Measurements from ENCODE around the gene SMAD9. TPM values are rescaled to one million over a fixed set of nuclear protein-coding genes. Genes with fewer than 3 reads are reported as not detected.
A peak's percentile ranks its signal among the peaks of the same experiment; 100 is the strongest.

The SMAD9 gene
- total RNA-seq, 1 experiment from 2014 or later: 1.1 TPM

- no peaks in the 10 kb centered on the region for H3K27me3 Mint-ChIP-seq (ENCODE audit: low read depth)
- H3K23me2 ChIP-seq (ENCODE audit: insufficient read length, low read depth, low read length, poor library complexity, severe bottlenecking): no peaks in the 10 kb centered on the region
- H3K9me3 Mint-ChIP-seq: no peaks in the 10 kb centered on the region
- H4K5ac ChIP-seq (ENCODE audit: insufficient read length, low read depth, low read length): no peak overlapping the region
- no peak overlapping the region for H3K27ac ChIP-seq (ENCODE audit: insufficient read length, low read depth, low read length)
- no peak overlapping the region for H3K9ac ChIP-seq (ENCODE audit: extremely low read depth, insufficient read length, low read length)
- H3K79me2 ChIP-seq (ENCODE audit: insufficient read depth, low read length): no peaks in the 10 kb centered on the region
- no peaks in the 10 kb centered on the region for H3K79me1 ChIP-seq (ENCODE audit: insufficient read depth, low read depth, low read length, poor library complexity, severe bottlenecking)
- H3K4me1 ChIP-seq (ENCODE audit: insufficient read depth, low read length): no peaks in the 10 kb centered on the region
- H4K91ac ChIP-seq (ENCODE audit: insufficient read length, low read depth, low read length): no peak overlapping the region
- no peak for DNase-seq
- H2BK12ac ChIP-seq (ENCODE audit: insufficient read length, low read depth, low read length): no peak overlapping the region
- H3K36me3 Mint-ChIP-seq (ENCODE audit: insufficient read depth in 1 of 3, low read depth in 3 of 3): peaks cover 0 to 10% (median 3%) of the 10 kb centered on the region in 3 experiments; a peak in 3 of 7 replicates
- peak overlapping the region in 2 of 3 experiments; percentile 4 to 60; a peak in 2 of 7 replicates for H3K27ac Mint-ChIP-seq
- H2AFZ ChIP-seq (ENCODE audit: low read length): no peak overlapping the region
- H3K4me2 ChIP-seq (ENCODE audit: insufficient read depth, insufficient read length, low read length): no peak overlapping the region
- H3K18ac ChIP-seq (ENCODE audit: insufficient read length, low read depth, low read length): no peak overlapping the region
- H2AK5ac ChIP-seq (ENCODE audit: insufficient read length, low read length): no peak overlapping the region
- no peaks in the 10 kb centered on the region; a peak in 1 of 4 replicates for H3K4me1 Mint-ChIP-seq
- no peak for TF ChIP-seq CTCF (conservative IDR thresholded peaks at IDR 0.05)
- no peaks in the 10 kb centered on the region for H3K27me3 ChIP-seq (ENCODE audit: insufficient read depth, low read length)
- no peak overlapping the region for H2BK120ac ChIP-seq (ENCODE audit: low read depth, low read length, poor library complexity, severe bottlenecking)
- H4K8ac ChIP-seq (replicated peaks; ENCODE audit: insufficient read length, low read depth, low read length): no peak overlapping the region
- H3K9me3 ChIP-seq (ENCODE audit: control insufficient read depth, low read depth, low read length): no peaks in the 10 kb centered on the region
- H3K4me3 Mint-ChIP-seq: no peak overlapping the region
- no peak overlapping the region for H3K23ac ChIP-seq (ENCODE audit: insufficient read length, low read depth, low read length)
- no peak overlapping the region for H3K56ac ChIP-seq (ENCODE audit: insufficient read length, low read depth, low read length)
- no peak overlapping the region for H3K4ac ChIP-seq (ENCODE audit: low read depth, low read length)
- no peak overlapping the region for H2BK15ac ChIP-seq (ENCODE audit: low read depth, low read length)
- no peaks in the 10 kb centered on the region for H4K20me1 ChIP-seq (ENCODE audit: control insufficient read depth, insufficient read depth, insufficient read length)
- no peak overlapping the region for H3T11ph ChIP-seq (ENCODE audit: low read length)
- no peak overlapping the region for H2BK20ac ChIP-seq (ENCODE audit: low read depth, low read length, poor library complexity, severe bottlenecking)
- no peak overlapping the region for H3K14ac ChIP-seq (ENCODE audit: insufficient read depth, low read length)
- no peak overlapping the region for H2BK5ac ChIP-seq (ENCODE audit: insufficient read length, low read length)
These were observed 34.5 kb upstream of the SMAD9 start for GRCh38 chr13:36954542-36954941.
